IMR-90 (cell line): ENCODE measurements around the gene MYO1D. TPM values are rescaled to one million over a fixed set of nuclear protein-coding genes. Genes with fewer than 3 reads are reported as not detected.

Source experiments
- ATAC-seq: fragments of 200-7000 bp; cut with Tn5 transposase; 2 replicates; pipeline ENCODE4 v1.9.1; 2020; ENCODE audit warnings: low read depth, mild to moderate bottlenecking, moderate library complexity
- BruUV-seq: library from RNA; stranded (reverse); fragments of 400-500 nt; replicated peaks from 2 replicates; lab custom pipeline; 2021; lab: Mats Ljungman, UMichigan
- CTCF ChIA-PET: fragments of 300-600 bp; formaldehyde crosslinking; extraction: SDS; loops from one replicate; lab custom pipeline; 2021; ENCODE audit warnings: antibody characterized with exemption; lab: Yijun Ruan, JAX
- POLR2A ChIA-PET: fragments of 300-600 bp; sonication (Branson Sonifier 250); formaldehyde crosslinking; loops from one replicate; lab custom pipeline; 2022; ENCODE audit warnings: antibody characterized with exemption; ENCODE audit not compliant: unreplicated experiment; lab: Charles Lee
- DNase-seq: peaks from one replicate; pipeline ENCODE4 v3.0.0; 2013
- H2AFZ ChIP-seq: replicated peaks from 2 replicates; pipeline ENCODE3; 2013; ENCODE audit warnings: low read length, mild to moderate bottlenecking; ENCODE audit not compliant: poor library complexity
- H2AK5ac ChIP-seq: 2 replicates; pipeline ENCODE4 v1.6.1; 2013; ENCODE audit warnings: low read depth, low read length, inconsistent platforms
- H2AK9ac ChIP-seq: replicated peaks from 2 replicates; pipeline ENCODE3; 2013; ENCODE audit warnings: mild to moderate bottlenecking, low read depth, low read length, moderate library complexity; ENCODE audit not compliant: poor library complexity
- H2BK120ac ChIP-seq: 2 replicates; pipeline ENCODE4 v1.6.1; 2013; ENCODE audit warnings: low read depth, low read length, inconsistent platforms
- H2BK15ac ChIP-seq: 3 replicates; pipeline ENCODE4 v1.6.1; 2013; ENCODE audit warnings: low read depth, low read length, inconsistent platforms
- H2BK20ac ChIP-seq: 2 replicates; pipeline ENCODE4 v1.6.1; 2013; ENCODE audit warnings: low read depth, mild to moderate bottlenecking, inconsistent platforms, low read length, moderate library complexity
- H2BK5ac ChIP-seq: 2 replicates; pipeline ENCODE4 v1.6.1; 2013; ENCODE audit warnings: mild to moderate bottlenecking, low read depth, low read length, inconsistent platforms; ENCODE audit not compliant: poor library complexity, severe bottlenecking
- H3K14ac ChIP-seq: replicated peaks from 2 replicates; pipeline ENCODE4 v1.6.1; 2013; ENCODE audit warnings: low read depth, low read length, inconsistent platforms
- H3K18ac ChIP-seq: 2 replicates; pipeline ENCODE4 v1.6.1; 2013; ENCODE audit warnings: low read depth, low read length, control low read depth
- H3K23ac ChIP-seq: 2 replicates; pipeline ENCODE4 v1.6.1; 2013; ENCODE audit warnings: low read depth, low read length, inconsistent platforms
- H3K27ac ChIP-seq: 2 replicates; pipeline ENCODE4 v1.5.1; 2013; ENCODE audit warnings: mild to moderate bottlenecking, control low read depth, low read length; ENCODE audit not compliant: insufficient read depth
- H3K27me3 ChIP-seq: 2 replicates; pipeline ENCODE4 v1.6.1; 2013; ENCODE audit warnings: low read length; ENCODE audit not compliant: control insufficient read depth, insufficient read depth
- H3K36me3 ChIP-seq: 2 replicates; pipeline ENCODE4 v1.6.1; 2013; ENCODE audit warnings: low read length, mixed read lengths; ENCODE audit not compliant: control insufficient read depth, insufficient read depth
- H3K4ac ChIP-seq: 2 replicates; pipeline ENCODE4 v1.6.1; 2013; ENCODE audit warnings: low read depth, low read length, inconsistent platforms
- H3K4me1 ChIP-seq: 2 replicates; pipeline ENCODE4 v1.6.1; 2013; ENCODE audit warnings: low read length, mixed read lengths; ENCODE audit not compliant: control insufficient read depth, insufficient read depth
- H3K4me2 ChIP-seq: 2 replicates; pipeline ENCODE4 v1.6.1; 2013; ENCODE audit warnings: low read depth, mild to moderate bottlenecking, control low read depth, low read length, moderate library complexity
- H3K4me3 ChIP-seq: 2 replicates; pipeline ENCODE4 v1.5.1; 2013; ENCODE audit warnings: low read depth, mild to moderate bottlenecking, control low read depth, low read length, moderate library complexity; ENCODE audit not compliant: insufficient read depth
- H3K56ac ChIP-seq: 2 replicates; pipeline ENCODE4 v1.6.1; 2013; ENCODE audit warnings: low read length, inconsistent platforms; ENCODE audit not compliant: insufficient read depth; ENCODE audit errors: extremely low read depth
- H3K79me1 ChIP-seq, 2 experiments: 2 replicates each; pipeline ENCODE4 v1.6.1; 2013; ENCODE audit warnings: low read length in 2 of 2, inconsistent platforms in 1 of 2, low read depth in 1 of 2
- H3K9ac ChIP-seq: 2 replicates; pipeline ENCODE4 v1.6.1; 2013; ENCODE audit warnings: low read depth, low read length, control low read depth
- H3K9me1 ChIP-seq: 2 replicates; pipeline ENCODE4 v1.6.1; 2013; ENCODE audit warnings: low read length, inconsistent platforms; ENCODE audit not compliant: insufficient read depth
- H3K9me3 ChIP-seq: 2 replicates; pipeline ENCODE4 v1.6.1; 2013; ENCODE audit warnings: low read length; ENCODE audit not compliant: control insufficient read depth, insufficient read depth
- H4K20me1 ChIP-seq: 2 replicates; pipeline ENCODE4 v1.6.1; 2013; ENCODE audit warnings: low read length, inconsistent platforms; ENCODE audit not compliant: insufficient read depth
- H4K5ac ChIP-seq: 2 replicates; pipeline ENCODE4 v1.6.1; 2013; ENCODE audit warnings: mild to moderate bottlenecking, low read depth, low read length, control low read depth
- H4K8ac ChIP-seq, 2 experiments: 2 replicates each; pipeline ENCODE4 v1.6.1; 2013; ENCODE audit warnings: low read depth in 2 of 2, low read length in 2 of 2, control low read depth in 1 of 2, inconsistent platforms in 1 of 2
- H4K91ac ChIP-seq: 2 replicates; pipeline ENCODE4 v1.6.1; 2013; ENCODE audit warnings: low read depth, low read length, inconsistent platforms; ENCODE audit not compliant: insufficient read depth
- CEBPB ChIP-seq: IDR thresholded peaks from 2 replicates; pipeline ENCODE4 v1.6.1; 2012; ENCODE audit warnings: low read depth, low read length, improper control_type of control experiment
- FOS ChIP-seq: fragments of 150-350 bp; IDR thresholded peaks from 2 replicates; pipeline ENCODE4 v1.6.1; 2016; ENCODE audit warnings: low read depth, low read length
- RAD21 ChIP-seq: IDR thresholded peaks from 2 replicates; pipeline ENCODE4 v1.6.1; 2012; ENCODE audit warnings: low read length, improper control_type of control experiment
- WGBS, 2 experiments: methylation state at CpG; one replicate each; pipeline versions ENCODE4 v1.1.5 to v1.1.7; 2013; ENCODE audit warnings: missing lambda C conversion rate in 2 of 2; ENCODE audit not compliant: insufficient read length in 1 of 2; ENCODE audit errors: extremely low coverage in 2 of 2; 5-methylcytosine and 5-hydroxymethylcytosine counted together
- dilution Hi-C: fragments of 300-500 bp; cut with HindIII; formaldehyde crosslinking; loops from one replicate; pipeline ENCODE4 v1.14.3; 2018; ENCODE audit warnings: low sequenced_read_pairs; ENCODE audit not compliant: unreplicated experiment
- in situ Hi-C: fragments of 300-500 bp; cut with MboI; formaldehyde crosslinking; loops from 3 replicates; pipeline ENCODE4 v1.14.3; 2019; ENCODE audit warnings: low sequenced_read_pairs, inconsistent platforms, mixed read lengths
- intact Hi-C: fragments of 100-400 bp; cut with micrococcal nuclease; formaldehyde crosslinking; loops from 2 replicates; pipeline ENCODE4 v1.10.0; 2022
- polyA plus RNA-seq, 3 experiments: library from polyadenylated mRNA; depleted of rRNA; stranded (reverse); fragments of >200 nt; gene quantifications; 2 replicates each; pipeline ENCODE4 v1.2.3, GENCODE V29; 2012; ENCODE audit warnings: low replicate concordance in 1 of 3
- total RNA-seq: library from RNA; depleted of rRNA; stranded (reverse); fragments of >200 nt; gene quantifications from 2 replicates; pipeline ENCODE4 v1.2.3, GENCODE V29; 2012
- TF ChIP-seq, protein P1 (sequence below): fragments of 150-350 bp; IDR thresholded peaks from 2 replicates; pipeline ENCODE4 v1.6.1; 2017; ENCODE audit warnings: mild to moderate bottlenecking, antibody characterized with exemption, low read length, low read depth

MYO1D gene
- total and polyA plus RNA-seq, 2 of the 4 experiments (the other 2 are of a cell fraction) = 0.63 to 0.90 TPM

GRCh38 chr17:32631341-32632096 is 245.4 kb downstream of the MYO1D start:
- intact Hi-C loops = no loop called here
- no peak overlapping the region for H3K27ac ChIP-seq
- no peaks in the 10 kb centered on the region for H3K4me1 ChIP-seq
- no peak overlapping the region for H3K4me3 ChIP-seq
- no peak overlapping the region for H2BK5ac ChIP-seq
- no peak overlapping the region for H3K9ac ChIP-seq
- no peaks in the 10 kb centered on the region for H3K79me1 ChIP-seq
- dilution Hi-C loops = no loop called here
- no peaks in the 10 kb centered on the region for H3K9me1 ChIP-seq
- H4K5ac ChIP-seq = no peak overlapping the region
- H3K4me2 ChIP-seq = no peak overlapping the region
- H2AFZ ChIP-seq = no peak overlapping the region
- no peak overlapping the region for H3K4ac ChIP-seq
- in situ Hi-C loops = no loop called here
- CTCF ChIA-PET = interaction anchor here (1.4 kb wide), 1 partner anchor 28 kb away, joined by 3 read pairs; no protein-coding TSS in a partner anchor
- H3K18ac ChIP-seq = no peak overlapping the region
- no peak overlapping the region for H2BK20ac ChIP-seq
- H3K36me3 ChIP-seq = no peaks in the 10 kb centered on the region
- TF ChIP-seq FOS = no peak
- TF ChIP-seq CEBPB = no peak
- no peak for TF ChIP-seq RAD21
- TF ChIP-seq, protein P1, sequence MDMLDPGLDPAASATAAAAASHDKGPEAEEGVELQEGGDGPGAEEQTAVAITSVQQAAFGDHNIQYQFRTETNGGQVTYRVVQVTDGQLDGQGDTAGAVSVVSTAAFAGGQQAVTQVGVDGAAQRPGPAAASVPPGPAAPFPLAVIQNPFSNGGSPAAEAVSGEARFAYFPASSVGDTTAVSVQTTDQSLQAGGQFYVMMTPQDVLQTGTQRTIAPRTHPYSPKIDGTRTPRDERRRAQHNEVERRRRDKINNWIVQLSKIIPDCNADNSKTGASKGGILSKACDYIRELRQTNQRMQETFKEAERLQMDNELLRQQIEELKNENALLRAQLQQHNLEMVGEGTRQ = no peak
- BruUV-seq = no TSS peak
- H4K8ac ChIP-seq = no peak overlapping the region
- ATAC-seq (no peak), DNase-seq (no peak)
- no peak overlapping the region for H2AK5ac ChIP-seq
- no peak overlapping the region for H2BK15ac ChIP-seq
- no peak overlapping the region for H3K23ac ChIP-seq
- no peak overlapping the region for H2AK9ac ChIP-seq
- peaks cover 3% of the 10 kb centered on the region for H3K27me3 ChIP-seq
- H3K56ac ChIP-seq = no peak overlapping the region
- no peaks in the 10 kb centered on the region for H3K9me3 ChIP-seq
- WGBS, 2 experiments = 50% methylated on average over 1 of the region's 6 CpGs; no CpG with 5 or more reads in 1 of the 2 experiments
- no peak overlapping the region for H3K14ac ChIP-seq
- no peaks in the 10 kb centered on the region for H4K20me1 ChIP-seq
- POLR2A ChIA-PET = no interaction called here
- no peak overlapping the region for H2BK120ac ChIP-seq
- no peak overlapping the region for H4K91ac ChIP-seq
